ENCODE data around the gene DIRAS1.
"Not testable (repeated sequence)": the region's sequence is repeated elsewhere in the genome, so short reads cannot be mapped to it uniquely, and the experiment has no call there.

The DIRAS1 gene

DNA sequence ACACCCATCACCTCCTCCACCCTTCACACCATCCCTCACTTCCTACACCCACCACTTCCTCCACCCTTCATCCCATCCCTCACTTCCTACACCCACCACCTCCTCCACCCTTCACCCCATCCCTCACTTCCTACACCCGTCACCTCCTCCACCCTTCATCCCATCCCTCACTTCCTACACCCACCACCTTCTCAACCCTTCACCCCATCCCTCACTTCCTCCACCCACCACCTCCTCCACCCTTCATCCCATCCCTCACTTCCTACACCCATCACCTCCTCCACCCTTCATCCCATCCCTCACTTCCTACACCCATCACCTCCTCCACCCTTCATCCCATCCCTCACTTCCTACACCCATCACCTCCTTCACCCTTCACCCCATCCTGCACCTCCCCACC lies 7.1 kb downstream of the DIRAS1 start:
- DNase-seq (ENCODE audit: low read depth in 1 of 2, low spot score in 1 of 2), result not testable (repeated sequence)

DNA sequence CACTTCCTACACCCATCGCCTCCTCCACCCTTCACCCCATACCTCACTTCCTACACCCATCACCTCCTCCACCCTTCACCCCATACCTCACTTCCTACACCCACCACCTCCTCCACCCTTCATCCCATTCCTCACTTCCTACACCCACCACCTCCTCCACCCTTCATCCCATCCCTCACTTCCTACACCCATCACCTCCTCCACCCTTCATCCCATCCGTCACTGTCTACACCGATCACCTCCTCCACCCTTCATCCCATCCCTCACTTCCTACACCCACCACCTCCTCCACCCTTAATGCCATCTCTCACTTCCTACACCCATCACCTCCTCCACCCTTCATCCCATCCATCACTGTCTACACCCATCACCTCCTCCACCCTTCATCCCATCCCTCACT lies 8.0 kb downstream of the DIRAS1 start:
- not testable (repeated sequence) for DNase-seq (ENCODE audit: low read depth in 1 of 2, low spot score in 1 of 2)

DNA sequence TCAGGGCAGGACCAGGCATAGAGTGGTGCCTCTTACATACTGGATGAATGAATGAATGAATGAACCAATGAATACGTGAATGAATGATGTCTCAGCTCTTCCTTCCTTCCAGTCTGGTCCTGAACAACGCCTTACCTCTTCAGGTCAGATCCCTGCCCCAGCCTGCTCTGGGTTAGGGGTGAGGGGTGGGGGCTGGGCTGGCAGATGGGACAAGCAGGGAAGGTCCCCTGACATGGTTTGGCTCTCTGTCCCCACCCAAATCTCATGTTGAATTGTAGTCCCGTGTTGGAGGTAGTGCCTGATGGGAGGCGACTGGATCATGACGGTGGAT lies 9.3 kb downstream of the DIRAS1 start:
- DNase-seq (ENCODE audit: low read depth in 1 of 2, low spot score in 1 of 2), result no peak

DNA sequence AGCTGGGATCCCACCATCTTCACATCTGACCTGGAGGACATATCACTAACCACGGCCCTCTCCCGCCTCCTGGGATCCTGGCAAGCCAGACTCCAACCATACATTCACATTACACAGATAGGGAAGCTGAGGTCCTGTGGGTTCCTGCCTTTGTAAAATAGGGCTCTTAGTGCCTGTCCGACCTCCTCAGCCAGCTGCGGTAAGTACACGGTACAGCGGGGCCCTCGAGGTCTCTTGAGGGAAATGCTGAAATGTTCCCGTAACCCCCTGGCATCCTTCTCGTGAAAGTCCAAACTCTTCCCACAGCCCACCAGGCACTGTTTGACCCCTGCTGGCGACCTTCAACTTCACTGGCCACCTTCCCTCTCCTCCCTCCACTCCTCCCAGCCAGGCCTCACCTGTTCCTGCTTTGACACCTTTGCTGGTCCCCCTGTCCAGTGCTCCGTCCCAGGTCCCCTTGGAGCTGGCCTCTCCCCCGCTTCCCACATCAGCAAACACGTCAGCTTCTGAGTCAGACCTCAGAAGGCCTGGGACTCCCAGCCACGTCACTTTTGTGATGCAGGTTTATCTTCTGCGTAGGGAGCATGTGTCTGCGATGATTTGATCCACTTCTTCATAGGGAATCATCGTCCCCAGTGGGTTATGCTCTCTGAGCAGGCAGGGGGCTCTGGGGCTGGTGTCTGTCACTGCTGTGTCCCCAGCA lies 9.8 kb downstream of the DIRAS1 start:
- no peak for DNase-seq (ENCODE audit: low read depth in 1 of 2, low spot score in 1 of 2)

DNA sequence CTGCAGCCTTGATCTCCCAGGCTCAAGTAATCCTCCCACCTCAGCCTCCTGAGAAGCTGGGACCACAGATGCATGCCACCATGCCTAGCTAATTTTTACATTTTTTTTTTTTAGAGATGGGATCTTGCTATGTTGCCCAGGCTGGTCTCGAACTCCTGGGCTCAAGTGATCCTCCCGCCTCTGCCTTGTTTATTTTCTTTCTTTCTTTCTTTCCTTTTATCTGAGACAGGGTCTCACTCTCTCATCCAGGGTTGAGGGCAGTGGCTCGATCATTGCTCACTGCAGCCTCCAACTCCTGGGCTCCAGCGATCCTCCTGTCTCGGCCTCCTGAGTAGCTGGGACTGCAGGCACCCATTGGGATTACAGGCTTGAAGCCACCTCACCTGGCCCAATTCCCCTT lies 14.9 kb downstream of the DIRAS1 start:
- DNase-seq (ENCODE audit: low read depth in 1 of 2, low spot score in 1 of 2), result no peak

DNA sequence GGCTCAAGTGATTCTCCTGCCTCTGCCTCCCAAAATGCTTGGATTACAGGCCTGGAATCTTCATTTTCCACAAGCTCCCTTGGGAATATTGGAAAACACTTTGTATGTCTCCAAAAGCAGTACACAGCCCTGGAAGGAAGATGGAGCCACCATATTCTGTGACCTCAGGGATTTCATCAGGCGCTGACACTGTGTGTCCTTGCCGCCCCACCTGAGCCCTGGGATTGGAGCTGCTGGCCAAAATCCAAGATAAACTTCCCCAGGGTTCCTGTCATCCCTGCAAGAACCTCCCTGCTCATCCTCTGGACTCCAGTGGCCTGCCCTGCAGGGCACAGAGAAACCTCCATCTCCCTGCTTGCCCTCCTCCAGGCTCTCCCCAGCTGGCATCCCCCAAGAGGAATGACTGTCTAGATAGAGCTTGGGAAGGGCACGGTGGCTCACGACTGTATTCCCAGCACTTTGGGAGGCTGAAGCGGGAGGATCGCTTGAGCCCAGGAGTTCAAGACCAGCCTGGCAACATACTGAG lies 17.4 kb downstream of the DIRAS1 start:
- no peak for DNase-seq (ENCODE audit: low read depth in 1 of 2, low spot score in 1 of 2)

DNA sequence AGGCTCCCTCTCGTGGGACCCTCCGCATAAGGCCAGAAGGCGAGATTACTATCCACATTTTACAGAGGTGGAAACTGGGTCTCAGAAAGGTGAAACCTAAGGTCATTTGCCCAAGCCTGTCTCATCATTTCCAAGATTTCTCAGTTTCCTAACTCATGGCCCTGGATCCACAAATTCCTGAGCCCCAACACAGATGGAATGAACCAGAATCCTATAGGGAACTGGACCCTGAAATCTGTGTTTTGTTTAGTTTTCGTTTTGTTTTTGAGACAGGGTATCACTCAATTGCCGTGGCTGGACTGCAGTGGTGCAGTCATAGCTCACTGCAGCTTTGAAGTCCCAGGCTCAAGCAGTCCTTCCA lies 18.1 kb downstream of the DIRAS1 start:
- no peak for DNase-seq (ENCODE audit: low read depth in 1 of 2, low spot score in 1 of 2)

DNA sequence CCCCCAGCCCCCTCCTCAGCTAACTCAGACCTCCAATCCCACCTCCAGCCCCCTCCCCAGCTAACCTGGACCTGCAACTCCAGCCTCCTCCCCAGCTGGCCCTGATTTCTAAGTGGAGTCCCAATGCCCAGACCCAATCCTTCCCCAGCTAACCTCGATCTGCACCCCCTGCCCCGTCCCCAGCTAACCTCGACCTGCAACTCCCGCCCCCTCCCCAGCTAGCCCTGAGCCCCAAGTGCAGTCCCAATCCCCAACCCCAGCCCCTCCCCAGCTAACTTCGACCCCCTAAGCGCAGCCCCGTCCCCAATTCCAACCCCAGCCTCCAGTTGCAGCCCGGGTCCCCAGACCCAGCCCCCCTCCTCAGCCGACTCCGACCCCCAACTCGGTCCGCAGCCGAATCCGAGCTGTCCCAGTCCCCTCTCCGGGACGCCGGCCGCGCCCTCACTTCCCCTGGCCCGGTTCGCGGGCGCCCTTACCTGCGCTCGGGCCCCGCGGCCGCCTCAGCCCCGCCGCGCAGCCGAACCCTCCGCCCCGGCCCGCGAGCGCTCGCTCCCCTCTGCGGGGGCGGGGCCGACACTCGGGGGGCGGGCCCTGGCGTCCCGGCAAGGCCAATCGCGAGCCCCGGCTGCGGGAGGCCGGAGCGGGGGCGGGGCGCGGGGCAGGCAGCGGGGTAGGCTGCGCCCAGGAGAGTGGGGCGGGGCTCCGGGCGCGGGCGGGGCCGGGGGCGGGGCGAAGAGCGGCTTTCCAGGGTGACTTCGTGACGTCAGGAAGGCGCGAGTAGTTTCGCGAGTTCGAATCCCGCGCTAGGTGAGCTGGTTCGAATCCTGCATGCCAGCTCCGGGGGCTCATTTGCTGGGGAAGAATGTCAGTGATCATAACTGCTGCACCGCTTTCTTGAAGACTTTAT lies 18.7 kb downstream of the DIRAS1 start, which contains the start of gene GNG7:
GNG7 (minus strand) TSS at position 525 of the 907 bp plus-strand sequence. CDS start 182,006 bp downstream, outside the sequence.
- DNase-seq (ENCODE audit: low read depth in 1 of 2, low spot score in 1 of 2), result peak; percentile 89 to 93

DNA sequence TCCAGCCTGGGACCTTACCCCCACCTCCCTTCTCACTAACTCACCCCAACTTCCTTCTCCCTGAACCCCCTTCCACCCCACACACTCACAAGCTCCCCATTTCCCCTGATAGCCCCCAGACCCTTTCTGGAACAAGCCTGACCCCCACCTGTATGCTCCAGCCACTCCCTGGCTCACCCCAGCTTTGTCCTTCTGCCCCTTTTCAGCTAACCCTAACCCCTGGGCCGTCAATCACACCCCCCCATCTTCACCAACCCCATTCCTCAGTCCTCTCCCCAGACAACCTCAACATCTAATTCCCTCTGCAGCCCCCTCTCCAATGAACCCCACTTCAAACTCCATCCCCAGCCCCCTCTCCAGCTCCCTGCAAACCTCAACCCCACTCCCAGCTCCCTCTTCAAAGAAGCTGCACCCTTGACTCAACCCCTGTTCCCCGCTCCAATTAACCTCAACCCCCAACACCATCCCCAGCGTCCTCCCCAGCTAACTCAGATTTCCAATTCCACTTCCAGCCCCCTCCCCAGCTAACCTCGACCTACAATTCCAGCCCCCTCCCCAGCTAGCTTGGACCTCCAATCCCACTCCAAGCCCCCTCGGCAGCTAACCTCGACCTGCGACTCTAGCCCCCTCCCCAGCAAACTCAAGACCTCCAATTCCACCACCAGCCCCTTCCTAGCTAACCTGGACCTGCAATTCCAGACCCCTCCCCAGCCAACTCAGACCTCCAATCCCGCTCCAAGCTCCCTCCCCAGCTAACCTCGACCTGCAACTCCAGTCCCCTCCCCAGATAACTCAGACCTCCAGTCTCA lies 19.6 kb downstream of the DIRAS1 start:
- DNase-seq (ENCODE audit: low read depth in 1 of 2, low spot score in 1 of 2), result no peak

DNA sequence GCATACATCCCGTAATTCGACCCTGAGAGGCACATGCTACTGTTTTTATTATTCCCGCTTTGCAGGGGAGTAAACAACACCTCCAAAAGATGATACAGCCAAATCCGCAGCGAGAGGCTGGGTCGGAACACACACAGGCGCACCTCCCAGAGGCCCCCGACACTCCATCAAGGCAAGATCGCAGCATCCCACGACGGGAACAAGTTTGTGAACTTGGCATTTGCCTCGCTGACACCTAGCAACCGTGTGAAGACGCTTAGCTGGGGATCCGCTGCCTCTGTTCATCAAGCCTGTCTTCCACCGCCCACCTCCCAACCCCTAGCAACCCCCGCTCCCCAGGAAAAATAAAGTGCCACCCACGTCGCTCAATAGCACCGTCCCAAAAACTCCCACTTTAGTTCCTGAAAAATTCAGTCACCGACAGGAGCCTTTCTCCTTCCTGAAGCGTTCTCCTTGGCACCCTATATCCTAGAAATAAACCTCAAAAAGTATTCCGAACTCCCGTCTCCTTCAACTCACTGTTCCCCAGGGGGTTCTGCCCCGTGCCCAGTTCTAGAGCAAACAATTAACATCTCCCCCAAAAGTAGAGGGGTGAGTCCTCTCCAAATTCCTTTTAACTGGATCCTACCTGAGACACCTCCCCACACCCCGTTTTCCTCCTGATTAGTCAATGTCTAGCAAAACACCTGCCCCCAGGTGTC lies 20.4 kb downstream of the DIRAS1 start:
- no peak for DNase-seq (ENCODE audit: low read depth in 1 of 2, low spot score in 1 of 2)

DNA sequence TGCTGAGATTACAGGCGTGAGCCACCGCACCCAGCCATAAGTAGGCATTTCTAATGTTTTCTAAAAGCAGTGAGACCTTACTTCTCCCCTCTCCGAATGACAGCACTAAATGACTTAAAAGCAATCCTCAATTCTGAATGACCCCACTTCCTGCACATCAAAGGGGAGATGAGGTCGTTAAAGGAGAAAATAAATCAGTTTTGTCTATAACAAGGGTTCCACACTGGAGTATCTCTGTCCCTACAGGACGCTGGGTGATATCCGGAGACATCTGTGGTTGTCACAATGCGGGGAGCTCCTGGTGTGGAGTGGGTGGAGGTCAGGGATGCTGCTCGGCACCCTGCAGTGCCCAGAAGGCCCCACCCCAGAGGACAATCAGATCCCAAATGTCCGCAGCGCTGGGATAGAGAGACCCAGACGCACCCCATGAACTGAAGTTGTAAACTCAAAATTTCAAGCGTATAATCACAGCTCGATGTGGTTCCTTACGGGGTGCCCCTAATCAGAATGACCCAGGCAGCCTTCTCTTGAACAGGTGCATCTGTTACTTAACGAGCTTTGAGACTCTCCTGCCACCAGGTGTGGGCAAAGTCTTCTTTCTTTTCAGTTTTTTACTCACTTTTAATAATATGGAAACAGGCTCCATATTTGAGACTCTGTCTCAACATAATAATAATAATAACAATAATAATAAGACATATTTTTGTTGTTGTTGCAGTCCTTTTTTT lies 21.6 kb downstream of the DIRAS1 start:
- DNase-seq (ENCODE audit: low read depth in 1 of 2, low spot score in 1 of 2), result no peak

DNA sequence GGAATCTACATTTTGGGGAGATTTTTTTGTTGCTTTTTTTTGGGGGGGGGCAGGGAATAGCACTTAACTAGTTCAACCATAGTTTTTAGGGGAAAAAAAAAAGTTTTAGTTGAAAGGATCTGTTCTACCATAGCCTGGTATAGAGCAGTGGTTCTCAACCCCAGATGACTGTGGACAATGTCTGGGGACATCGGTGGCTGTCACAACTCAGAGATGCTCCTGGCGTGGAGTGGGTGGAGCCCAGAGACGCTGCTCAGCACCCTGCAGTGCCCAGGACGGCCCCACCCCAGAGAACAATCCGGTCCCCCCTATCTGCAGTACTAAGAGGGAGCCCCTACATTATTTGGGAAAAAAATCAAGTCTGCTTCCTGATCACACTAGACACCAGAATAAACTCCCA lies 27.0 kb downstream of the DIRAS1 start:
- no peak for DNase-seq (ENCODE audit: low read depth in 1 of 2, low spot score in 1 of 2)

DNA sequence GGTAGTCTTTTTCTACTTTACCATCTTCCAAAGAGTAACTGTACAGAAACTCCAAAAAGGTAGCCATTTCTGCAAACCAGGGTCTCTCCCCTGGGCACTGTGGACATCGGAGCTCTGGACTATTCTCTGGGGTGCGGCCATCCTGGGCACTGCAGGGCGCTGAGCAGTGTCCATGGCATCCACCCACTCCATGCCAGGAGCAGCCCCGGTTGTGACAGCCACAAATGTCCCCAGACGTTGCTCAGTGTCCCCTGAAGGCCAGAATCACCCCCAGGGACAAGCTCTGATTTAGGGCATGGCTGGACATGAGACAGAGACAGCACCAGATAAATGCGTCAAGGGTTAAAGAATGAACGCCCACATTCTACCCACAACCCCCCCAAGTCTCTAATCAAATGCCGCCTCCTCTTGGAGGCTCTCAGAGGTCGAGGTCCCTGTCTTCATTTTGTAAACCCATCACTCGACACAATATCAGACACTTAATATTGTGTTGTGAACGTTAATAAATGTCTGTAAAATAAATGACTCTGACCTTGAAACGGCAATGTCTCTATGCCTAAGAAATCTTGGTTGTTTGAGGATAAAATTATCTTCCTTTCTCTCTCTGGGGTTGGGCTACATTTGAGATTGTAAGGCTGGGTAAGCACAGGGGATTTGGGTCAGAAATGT lies 27.5 kb downstream of the DIRAS1 start:
- no peak for DNase-seq (ENCODE audit: low read depth in 1 of 2, low spot score in 1 of 2)

DNA sequence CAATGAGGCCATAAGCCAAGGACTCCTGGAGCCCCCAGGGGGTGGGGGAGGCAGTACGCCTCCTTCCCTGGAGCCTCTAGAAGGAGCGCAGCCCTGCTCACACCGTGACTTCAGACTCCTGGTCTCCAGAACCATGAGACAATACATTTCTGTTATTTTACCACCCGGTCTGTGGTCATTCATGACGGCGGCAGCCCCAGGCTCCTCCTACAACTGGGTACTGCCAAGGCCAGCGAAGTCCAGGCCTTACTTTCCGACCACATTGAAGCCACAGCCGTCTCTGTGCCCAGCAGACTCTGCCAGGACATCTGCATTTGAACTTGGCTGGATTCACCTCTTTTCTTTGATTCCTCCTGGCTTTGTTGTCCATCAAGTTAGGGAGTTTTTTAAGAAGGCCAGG lies 29.2 kb downstream of the DIRAS1 start:
- DNase-seq (ENCODE audit: low read depth in 1 of 2, low spot score in 1 of 2), result no peak

DNA sequence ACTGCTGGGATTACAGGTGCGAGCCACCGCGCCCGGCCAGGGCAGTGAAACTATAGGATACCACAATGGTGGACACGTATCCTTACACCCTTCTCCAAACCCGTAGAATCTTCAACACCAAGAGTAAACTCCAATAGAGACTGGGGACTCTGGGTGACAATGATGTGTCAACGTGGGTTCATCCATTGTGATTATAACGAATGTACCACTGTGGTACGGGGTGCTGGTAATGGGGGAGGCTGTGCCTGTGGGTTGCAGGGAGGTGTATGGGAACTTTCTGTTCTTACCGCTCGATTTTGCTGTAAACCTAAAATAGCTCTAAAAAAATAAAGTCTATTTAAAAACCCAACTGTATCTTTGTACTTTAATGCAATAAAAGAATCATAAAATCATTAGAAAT lies 30.3 kb downstream of the DIRAS1 start:
- DNase-seq (ENCODE audit: low read depth in 1 of 2, low spot score in 1 of 2), result no peak

DNA sequence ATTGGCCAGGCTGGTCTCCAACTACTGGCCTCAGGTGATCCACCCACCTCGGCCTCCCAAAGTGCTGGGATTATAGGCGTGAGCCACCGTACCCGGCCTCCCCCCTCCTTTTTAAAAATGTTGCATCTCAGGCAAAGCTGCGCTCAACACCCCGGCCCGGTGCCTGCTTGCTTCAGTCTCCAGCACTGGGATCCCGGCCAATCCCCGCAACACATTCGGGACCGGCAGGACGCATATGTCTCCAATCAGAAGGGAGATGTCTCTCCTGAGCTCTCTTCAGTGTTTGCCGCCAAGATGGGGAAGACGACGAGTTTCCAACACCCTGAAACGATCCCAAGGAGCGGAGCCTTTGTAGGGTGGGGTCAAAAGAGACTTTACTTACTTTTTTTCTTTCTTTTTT lies 34.8 kb downstream of the DIRAS1 start:
- no peak for DNase-seq (ENCODE audit: low read depth in 1 of 2, low spot score in 1 of 2)

DNA sequence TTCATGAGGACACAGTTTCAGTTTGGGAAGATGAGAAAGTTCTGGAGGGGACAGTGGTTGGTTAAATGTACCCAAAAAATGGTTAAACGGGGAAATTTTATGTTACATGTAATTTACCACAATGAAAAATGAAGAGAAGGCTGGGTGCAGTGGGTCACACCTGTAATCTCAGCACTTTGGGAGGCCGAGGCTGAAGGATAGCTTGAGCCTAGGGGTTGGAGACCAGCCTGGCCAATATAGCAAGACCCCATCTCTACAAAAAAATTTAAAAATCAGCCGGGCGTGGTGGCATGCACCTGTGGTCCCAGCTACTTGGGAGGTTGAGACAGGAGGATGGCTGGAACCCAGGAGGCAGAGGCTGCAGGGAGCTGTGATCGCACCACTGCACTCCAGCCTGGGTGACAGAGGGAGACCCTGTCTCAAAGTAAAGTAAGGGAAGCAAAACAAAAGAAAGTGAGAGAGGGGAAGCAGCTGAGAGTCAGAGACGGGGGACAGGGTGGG lies 35.9 kb downstream of the DIRAS1 start:
- DNase-seq (ENCODE audit: low read depth in 1 of 2, low spot score in 1 of 2), result no peak

DNA sequence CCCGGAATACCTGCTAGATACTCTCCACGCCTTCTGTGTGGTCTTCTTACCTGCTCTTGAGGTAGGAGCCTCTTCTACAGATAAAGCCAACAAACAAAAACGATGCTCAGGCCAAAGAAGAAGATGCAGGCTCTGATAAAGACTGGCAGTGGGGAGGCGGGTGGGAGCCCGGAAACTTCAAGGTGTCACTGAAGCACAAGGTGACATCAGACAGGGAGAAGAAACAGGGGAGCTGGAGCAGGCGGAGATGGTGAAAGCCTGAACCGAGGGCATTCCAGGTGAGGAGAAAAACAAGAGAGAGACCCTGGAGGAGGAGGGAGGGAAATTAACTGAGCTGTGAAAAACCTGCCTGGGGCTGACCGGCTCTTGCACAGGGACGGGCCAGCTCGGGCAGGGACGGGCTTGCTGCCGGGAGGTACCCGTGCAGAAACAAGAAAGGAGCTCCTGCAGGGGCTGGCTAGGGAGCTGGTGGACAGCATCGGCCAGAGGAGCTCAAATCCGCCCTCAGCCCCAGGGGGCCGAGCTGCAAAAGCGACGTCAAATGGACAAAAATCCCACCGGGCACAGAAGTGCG lies 37.7 kb downstream of the DIRAS1 start:
- no peak for DNase-seq (ENCODE audit: low read depth in 1 of 2, low spot score in 1 of 2)

DNA sequence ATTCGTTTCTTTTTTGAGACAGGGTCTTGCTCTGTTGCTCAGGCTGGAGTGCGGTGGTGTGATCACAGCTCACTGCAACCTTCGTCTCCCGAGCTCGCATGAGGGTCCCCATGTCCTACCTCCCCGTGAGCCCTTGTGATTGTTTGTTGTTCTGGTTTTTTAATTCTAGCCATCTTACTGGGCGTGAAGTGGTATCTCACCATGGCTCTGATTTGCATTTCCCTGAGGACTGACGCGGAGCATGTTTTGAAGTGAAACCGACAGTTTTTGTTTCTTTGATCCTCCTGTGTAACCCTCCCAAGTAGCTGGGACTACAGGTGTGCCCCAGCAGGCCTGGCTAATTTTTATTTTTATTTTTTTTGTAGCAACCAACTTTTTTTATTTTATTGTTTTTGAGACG lies 40.4 kb downstream of the DIRAS1 start:
- no peak for DNase-seq (ENCODE audit: low read depth in 1 of 2, low spot score in 1 of 2)

Measured in activated T-helper 1 cell treated with anti-CD3 and anti-CD28 coated beads, Interleukin-2, amount 50 U/mL, for 16 hours (primary cell).